Endothelial cell of umbilical vein (primary cell): Measurements from ENCODE around the gene MSL2. TPM values are rescaled to one million over a fixed set of nuclear protein-coding genes. Genes with fewer than 3 reads are reported as not detected.

Experiments used
- polyA plus RNA-seq, 4 experiments: library from polyadenylated mRNA; depleted of rRNA in 3 of 4; stranded (reverse) in 3 of 4; unstranded in 1 of 4; fragments of >200 nt; gene quantifications; 2 replicates each; pipeline versions ENCODE4 v1.2.1 to v1.2.3, GENCODE V29; 2011 to 2012; ENCODE audit warnings: missing spikeins in 1 of 4
- total RNA-seq: library from RNA; stranded (reverse); gene quantifications from 2 replicates; pipeline ENCODE4 v1.2.3, GENCODE V29; 2021

MSL2 gene
- total and polyA plus RNA-seq, 2 donors (not counting 3 experiments of a cell fraction or from before 2014, with no cell fraction given) = 6.7 to 21.9 TPM

Other genes starting within 250 kb of the MSL2 start
- 13.8 and 14.6 TPM in 2 replicates for gene PPP2R3A, start 230.6 kb downstream of the MSL2 start, total RNA-seq
- gene PPP2R3A, start 230.6 kb downstream of the MSL2 start, polyA plus RNA-seq = 3.1 and 3.3 TPM in 2 replicates
- gene PCCB, start 54.0 kb upstream of the MSL2 start, total RNA-seq = 28.6 and 35.4 TPM in 2 replicates
- 34.3 and 36.5 TPM in 2 replicates for gene PCCB, start 54.0 kb upstream of the MSL2 start, polyA plus RNA-seq